Caco-2 (cell line): ENCODE measurements around the gene LRRC45. TPM values are rescaled to one million over a fixed set of nuclear protein-coding genes. Genes with fewer than 3 reads are reported as not detected.

Experiments
- BruUV-seq: library from RNA; stranded (reverse); fragments of 400-500 nt; replicated peaks from 2 replicates; lab custom pipeline; 2021; lab: Mats Ljungman, UMichigan
- CTCF ChIA-PET: fragments of 300-600 bp; sonication (Branson Sonifier 250); formaldehyde crosslinking; loops from one replicate; lab custom pipeline; 2022; ENCODE audit warnings: antibody characterized with exemption; lab: Charles Lee
- POLR2A ChIA-PET: fragments of 300-600 bp; sonication (Branson Sonifier 250); formaldehyde crosslinking; loops from one replicate; lab custom pipeline; 2022; ENCODE audit warnings: antibody characterized with exemption; lab: Charles Lee
- DNase-seq, 2 experiments: peaks; one replicate each; pipeline versions ENCODE4 v3.0.0 to v3.0.0-alpha.2; 2020 to 2022
- H3K27me3 ChIP-seq: replicated peaks from 2 replicates; pipeline ENCODE4 v1.6.0; 2011; ENCODE audit warnings: low read length; ENCODE audit not compliant: control insufficient read depth, insufficient read depth
- H3K36me3 ChIP-seq: 2 replicates; pipeline ENCODE4 v1.5.1; 2011; ENCODE audit warnings: low read length; ENCODE audit not compliant: control insufficient read depth, insufficient read depth
- H3K4me1 ChIP-seq: fragments of 250-450 bp; sonication (Bioruptor Pico); 2 replicates; pipeline ENCODE4 v1.5.1; 2020; ENCODE audit warnings: mild to moderate bottlenecking
- H3K4me3 ChIP-seq: 2 replicates; pipeline ENCODE4 v1.5.1; 2011; ENCODE audit warnings: low read depth, mild to moderate bottlenecking, control low read depth, low read length
- H3K9me3 ChIP-seq: fragments of 250-450 bp; sonication (Bioruptor Pico); 2 replicates; pipeline ENCODE4 v1.5.1; 2020; ENCODE audit warnings: mild to moderate bottlenecking, moderate library complexity
- H3K27ac Mint-ChIP-seq: one replicate; pipeline ENCODE4 v1.8.0; 2022; ENCODE audit warnings: mixed read lengths; ENCODE audit not compliant: unreplicated experiment
- H3K27me3 Mint-ChIP-seq: one replicate; pipeline ENCODE4 v1.8.0; 2022; ENCODE audit warnings: mixed read lengths; ENCODE audit not compliant: insufficient read depth, unreplicated experiment
- H3K36me3 Mint-ChIP-seq: one replicate; pipeline ENCODE4 v1.8.0; 2022; ENCODE audit warnings: mild to moderate bottlenecking, mixed read lengths; ENCODE audit not compliant: insufficient read depth, unreplicated experiment
- H3K4me1 Mint-ChIP-seq: one replicate; pipeline ENCODE4 v1.8.0; 2022; ENCODE audit warnings: low read depth, mixed read lengths; ENCODE audit not compliant: unreplicated experiment
- H3K4me3 Mint-ChIP-seq: one replicate; pipeline ENCODE4 v1.8.0; 2022; ENCODE audit warnings: mild to moderate bottlenecking, moderate library complexity, mixed read lengths; ENCODE audit not compliant: unreplicated experiment
- H3K9me3 Mint-ChIP-seq: one replicate; pipeline ENCODE4 v1.8.0; 2022; ENCODE audit warnings: mixed read lengths; ENCODE audit not compliant: unreplicated experiment
- intact Hi-C: fragments of 100-400 bp; cut with micrococcal nuclease; formaldehyde crosslinking; loops from one replicate; pipeline ENCODE4 v1.10.0; 2022; ENCODE audit not compliant: unreplicated experiment
- total RNA-seq: library from RNA; stranded (reverse); gene quantifications from 2 replicates; pipeline ENCODE4 v1.2.3, GENCODE V29; 2022
- TF ChIP-seq, protein P1 (sequence below), 2 experiments: fragments of 200-600 bp in 1 of 2; IDR thresholded peaks; 1 replicate in 1 of 2; 2 replicates in 1 of 2; pipeline versions ENCODE4 v1.5.1 to v1.8.0; 2011 to 2022; ENCODE audit warnings: antibody characterized with exemption in 1 of 2, control low read depth in 1 of 2, inconsistent platforms in 1 of 2, low read depth in 1 of 2, low read length in 1 of 2, mild to moderate bottlenecking in 1 of 2, moderate library complexity in 1 of 2; ENCODE audit not compliant: insufficient read depth in 1 of 2, severe bottlenecking in 1 of 2, unreplicated experiment in 1 of 2

LRRC45 gene
- total RNA-seq, 1 experiment from 2014 or later = 33.2 TPM

DNA sequence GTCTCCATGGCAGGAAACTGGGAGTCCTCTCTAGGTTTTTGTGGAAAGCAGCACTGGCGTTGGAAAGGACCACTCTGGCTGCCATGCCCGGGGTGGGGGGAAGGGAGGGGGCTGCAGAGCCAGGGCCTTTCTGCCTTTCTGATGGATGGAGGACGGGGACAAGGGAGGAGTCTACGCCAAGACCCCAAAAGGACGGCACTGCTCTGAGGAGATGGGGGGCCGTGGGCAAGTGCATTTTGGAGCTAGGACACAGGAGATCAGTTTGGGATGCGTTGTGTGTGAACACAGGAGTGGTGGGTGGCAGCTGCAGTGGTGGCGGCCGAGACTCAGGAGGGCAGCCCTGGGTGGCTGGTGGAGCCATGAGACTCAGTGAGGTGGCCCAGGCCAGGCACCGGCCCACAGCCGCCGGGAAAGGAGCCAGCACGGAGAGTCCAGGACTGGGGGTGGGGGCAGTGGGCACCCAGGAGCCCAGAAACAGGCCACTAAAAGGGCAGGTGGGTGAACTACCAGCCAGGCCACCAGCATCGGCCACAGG is 2.5 kb upstream of the LRRC45 start:
- Mint-ChIP-seq H3K27me3 (no peaks in the 10 kb centered on the region), H3K9me3 (no peaks in the 10 kb centered on the region), H3K27ac (peak overlapping the region; percentile 82), H3K4me3 (peak overlapping the region; percentile 83), H3K4me1 (peaks cover 6% of the 10 kb centered on the region), H3K36me3 (peaks cover 65% of the 10 kb centered on the region)
- Histone ChIP-seq H3K36me3 (no peaks in the 10 kb centered on the region; the same call in none of the 2 replicates), H3K4me1 (peaks cover 15% of the 10 kb centered on the region), H3K9me3 (no peaks in the 10 kb centered on the region), H3K4me3 (no peak overlapping the region), H3K27me3 (no peaks in the 10 kb centered on the region)
- intact Hi-C loops = loop anchor here (1.0 to 5.0 kb wide), 3 partner anchors 59 to 148 kb away; partner anchors contain the start of genes ARHGDIA, MAFG and NOTUM
- BruUV-seq = no TSS peak
- TF ChIP-seq, protein P1, sequence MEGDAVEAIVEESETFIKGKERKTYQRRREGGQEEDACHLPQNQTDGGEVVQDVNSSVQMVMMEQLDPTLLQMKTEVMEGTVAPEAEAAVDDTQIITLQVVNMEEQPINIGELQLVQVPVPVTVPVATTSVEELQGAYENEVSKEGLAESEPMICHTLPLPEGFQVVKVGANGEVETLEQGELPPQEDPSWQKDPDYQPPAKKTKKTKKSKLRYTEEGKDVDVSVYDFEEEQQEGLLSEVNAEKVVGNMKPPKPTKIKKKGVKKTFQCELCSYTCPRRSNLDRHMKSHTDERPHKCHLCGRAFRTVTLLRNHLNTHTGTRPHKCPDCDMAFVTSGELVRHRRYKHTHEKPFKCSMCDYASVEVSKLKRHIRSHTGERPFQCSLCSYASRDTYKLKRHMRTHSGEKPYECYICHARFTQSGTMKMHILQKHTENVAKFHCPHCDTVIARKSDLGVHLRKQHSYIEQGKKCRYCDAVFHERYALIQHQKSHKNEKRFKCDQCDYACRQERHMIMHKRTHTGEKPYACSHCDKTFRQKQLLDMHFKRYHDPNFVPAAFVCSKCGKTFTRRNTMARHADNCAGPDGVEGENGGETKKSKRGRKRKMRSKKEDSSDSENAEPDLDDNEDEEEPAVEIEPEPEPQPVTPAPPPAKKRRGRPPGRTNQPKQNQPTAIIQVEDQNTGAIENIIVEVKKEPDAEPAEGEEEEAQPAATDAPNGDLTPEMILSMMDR (IDR thresholded peaks at IDR 0.05; ENCODE audit: insufficient read depth in 1 of 2, low read depth in 1 of 2, low read length in 1 of 2, severe bottlenecking in 1 of 2, unreplicated experiment in 1 of 2) = no peak
- CTCF ChIA-PET = interaction anchor here (0.6 to 5.0 kb wide), 11 partner anchors 10 to 290 kb away, joined by 3 to 92 read pairs (median 5); partner anchors contain the start of genes DCXR, NOTUM and RAC3
- POLR2A ChIA-PET = interaction anchor here (2.9 kb wide), 1 partner anchor 11 kb away, joined by 12 read pairs; the partner anchor contains the start of gene RAC3
- DNase-seq = no peak

DNA sequence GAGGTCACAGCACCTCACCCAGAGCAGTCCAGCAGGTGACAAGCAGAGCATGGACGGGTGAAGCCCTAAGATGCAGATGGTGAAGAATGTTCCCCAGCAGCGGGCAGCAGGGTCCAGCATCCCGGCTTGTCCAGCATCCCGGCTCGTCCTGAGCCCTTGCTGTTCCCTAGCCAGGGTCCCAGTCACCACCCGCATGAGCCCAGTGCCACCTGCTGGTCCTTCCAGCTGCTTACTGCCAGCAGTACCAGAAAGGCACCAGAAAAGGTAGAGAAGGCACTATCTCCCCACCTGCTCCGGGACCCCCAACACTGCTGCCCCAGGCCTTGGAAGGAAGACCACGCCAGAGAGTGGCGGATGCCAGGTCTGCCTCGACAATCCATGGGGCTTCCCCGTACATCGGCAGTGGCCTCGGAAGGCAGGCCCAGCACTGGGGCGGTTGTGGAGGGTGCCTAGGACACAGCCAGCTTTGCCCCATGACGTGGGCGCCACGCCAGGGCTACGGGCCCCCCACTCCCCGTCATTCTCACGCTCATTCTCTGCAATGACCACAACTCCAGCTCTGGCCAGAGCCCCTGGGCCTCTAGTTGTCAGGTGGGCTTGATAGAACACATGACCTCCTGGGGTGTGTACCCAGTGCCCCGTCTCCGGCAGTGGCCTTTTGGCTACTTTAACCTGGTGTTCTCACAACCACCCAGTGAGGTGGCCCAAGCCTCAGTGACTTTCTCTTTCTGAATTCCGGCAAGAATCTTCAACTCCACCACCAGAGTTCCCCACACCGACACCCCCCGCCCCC is 1.8 kb upstream of the LRRC45 start:
- H3K27me3 Mint-ChIP-seq = no peaks in the 10 kb centered on the region
- Histone ChIP-seq H3K36me3 (no peaks in the 10 kb centered on the region; the same call in none of the 2 replicates), H3K4me3 (peak overlapping the region; percentile 85), H3K4me1 (peaks cover 15% of the 10 kb centered on the region), H3K9me3 (no peaks in the 10 kb centered on the region), H3K27me3 (no peaks in the 10 kb centered on the region)
- peak; percentile 77 to 79 for DNase-seq
- peaks cover 65% of the 10 kb centered on the region for H3K36me3 Mint-ChIP-seq
- ChIA-PET POLR2A (interaction anchor here (2.1 to 2.9 kb wide), 3 partner anchors 10 to 62 kb away, joined by 7 to 51 read pairs (median 12); partner anchors contain the start of genes DCXR and RAC3), CTCF (interaction anchor here (0.6 to 5.0 kb wide), 9 partner anchors 9 to 533 kb away, joined by 3 to 92 read pairs (median 11); partner anchors contain the start of genes DCXR, NOTUM and RAC3)
- H3K4me1 Mint-ChIP-seq = peaks cover 6% of the 10 kb centered on the region
- H3K4me3 Mint-ChIP-seq = peak overlapping the region; percentile 83
- BruUV-seq = no TSS peak
- peak overlapping the region; percentile 82 for H3K27ac Mint-ChIP-seq
- no peaks in the 10 kb centered on the region for H3K9me3 Mint-ChIP-seq
- intact Hi-C loops = loop anchor here (1.0 to 5.0 kb wide), 3 partner anchors 60 to 149 kb away; partner anchors contain the start of genes ARHGDIA, MAFG and NOTUM
- TF ChIP-seq, protein P1 (IDR thresholded peaks at IDR 0.05; ENCODE audit: insufficient read depth in 1 of 2, low read depth in 1 of 2, low read length in 1 of 2, severe bottlenecking in 1 of 2, unreplicated experiment in 1 of 2) = peak; percentile 67 to 80

DNA sequence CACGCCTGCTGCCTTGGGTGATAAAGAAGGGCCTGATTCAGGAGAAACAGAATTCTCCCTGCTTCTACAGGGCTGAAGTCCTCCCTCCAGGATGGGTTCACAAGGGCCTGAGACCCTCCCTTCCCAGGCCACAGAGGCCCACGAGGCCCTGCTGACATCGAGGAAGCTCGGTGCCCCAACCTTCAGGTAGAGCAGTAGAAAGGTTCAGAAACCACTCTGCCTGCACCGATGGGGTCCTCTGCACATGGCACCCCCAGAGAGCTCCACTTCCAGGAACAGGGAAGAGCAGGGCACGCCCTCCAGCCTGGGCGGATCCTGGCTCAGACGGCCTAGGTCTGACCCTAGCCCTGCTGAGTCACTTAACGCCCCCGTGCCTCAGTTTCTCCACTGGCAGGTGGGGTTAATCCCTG is 1.2 kb upstream of the LRRC45 start:
- Mint-ChIP-seq H3K27me3 (no peaks in the 10 kb centered on the region), H3K9me3 (no peaks in the 10 kb centered on the region), H3K4me1 (peaks cover 6% of the 10 kb centered on the region), H3K27ac (peak overlapping the region; percentile 59), H3K36me3 (peaks cover 65% of the 10 kb centered on the region), H3K4me3 (peak overlapping the region; percentile 83)
- TF ChIP-seq, protein P1 (IDR thresholded peaks at IDR 0.05; ENCODE audit: insufficient read depth in 1 of 2, low read depth in 1 of 2, low read length in 1 of 2, severe bottlenecking in 1 of 2, unreplicated experiment in 1 of 2) = no peak
- intact Hi-C loops = loop anchor here (1.0 to 5.0 kb wide), 3 partner anchors 61 to 150 kb away; partner anchors contain the start of genes ARHGDIA, MAFG and NOTUM
- DNase-seq = no peak
- Histone ChIP-seq H3K9me3 (no peaks in the 10 kb centered on the region), H3K36me3 (no peaks in the 10 kb centered on the region; the same call in none of the 2 replicates), H3K4me1 (peaks cover 15% of the 10 kb centered on the region), H3K4me3 (peak overlapping the region; percentile 85), H3K27me3 (no peaks in the 10 kb centered on the region)
- BruUV-seq = no TSS peak
- ChIA-PET POLR2A (interaction anchor here (1.7 to 2.9 kb wide), 4 partner anchors 10 to 76 kb away, joined by 7 to 51 read pairs (median 12); partner anchors contain the start of genes DCXR, FASN and RAC3), CTCF (interaction anchor here (0.6 to 5.0 kb wide), 6 partner anchors 9 to 533 kb away, joined by 4 to 92 read pairs (median 24); partner anchors contain the start of genes DCXR, NOTUM and RAC3)
